ENCODE results near the gene B4GALNT1. TPM values are rescaled to one million over a fixed set of nuclear protein-coding genes. Genes with fewer than 3 reads are reported as not detected.
"Not testable (repeated sequence)": the region's sequence is repeated elsewhere in the genome, so short reads cannot be mapped to it uniquely, and the experiment has no call there.

Gene B4GALNT1
- total RNA-seq, 1 donor from 2014 or later, result 11.1 TPM

DNA sequence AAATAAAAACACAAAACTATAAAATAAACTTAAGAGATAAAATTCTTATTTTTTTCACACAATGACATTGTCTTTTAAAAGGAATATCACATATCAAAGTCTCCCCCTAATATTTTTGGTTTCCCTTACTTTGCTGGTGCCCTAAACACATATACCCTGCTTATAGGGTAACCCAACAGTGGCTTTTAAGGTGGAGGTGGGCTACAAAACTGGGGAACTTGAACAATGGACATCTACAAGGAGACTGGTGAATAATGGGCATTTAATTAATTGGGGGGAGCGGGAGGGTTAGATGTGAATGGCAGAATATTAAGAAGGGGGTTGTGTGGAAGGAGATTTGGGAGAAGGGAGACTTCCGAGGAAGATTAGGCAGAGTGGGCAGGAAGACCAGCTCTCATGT lies 9.6 kb downstream of the B4GALNT1 start:
- intact Hi-C loops (cut with DNase I), result no loop called here
- peak; percentile 10 for DNase-seq (ENCODE audit: low spot score)

DNA sequence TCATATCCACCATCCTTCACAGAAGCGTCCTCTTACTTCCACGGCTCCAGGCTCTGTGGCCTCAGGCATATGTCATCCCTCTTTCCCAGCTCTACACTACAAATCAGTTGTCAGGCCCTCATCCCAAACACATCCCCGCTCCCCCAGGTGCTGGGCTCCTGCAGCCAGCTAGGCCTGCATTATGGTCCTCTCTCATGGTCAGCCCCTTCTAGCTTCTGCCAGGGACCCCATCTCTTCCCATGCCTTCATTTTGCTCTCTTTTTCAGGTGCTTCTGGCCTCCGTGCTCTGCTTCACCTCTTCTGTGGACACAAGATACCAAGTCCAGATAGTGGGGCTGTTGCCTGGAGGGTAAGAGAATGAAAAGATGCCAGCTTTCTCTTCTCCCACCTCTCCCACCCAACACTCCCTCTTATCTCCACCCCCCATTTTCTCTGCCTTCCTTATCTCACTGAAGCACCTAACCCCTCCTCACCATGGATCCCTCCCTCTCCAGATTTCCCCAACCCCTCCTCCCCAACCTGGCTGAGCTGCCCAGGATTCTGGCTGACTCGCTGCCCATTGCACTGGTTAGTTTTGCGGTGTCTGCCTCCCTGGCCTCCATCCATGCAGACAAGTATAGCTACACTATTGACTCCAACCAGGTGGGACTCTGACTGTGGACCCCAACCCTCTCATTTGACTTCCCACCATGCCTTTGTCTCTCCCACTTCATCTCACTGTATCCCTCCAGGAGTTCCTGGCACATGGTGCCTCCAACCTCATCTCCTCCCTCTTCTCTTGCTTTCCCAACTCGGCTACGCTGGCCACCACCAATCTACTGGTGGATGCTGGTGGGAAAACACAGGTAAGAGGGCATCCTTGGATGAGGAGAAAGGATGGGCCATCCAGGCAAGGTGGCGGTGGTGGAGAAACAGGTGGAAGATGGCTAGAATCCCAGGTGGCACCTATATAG lies 10.4 kb downstream of the B4GALNT1 start:
- intact Hi-C loops (cut with DNase I), result loop anchor here (1.0 kb wide), 1 partner anchor 39 kb away; no protein-coding TSS in a partner anchor
- DNase-seq (ENCODE audit: low spot score), result peak; percentile 44

DNA sequence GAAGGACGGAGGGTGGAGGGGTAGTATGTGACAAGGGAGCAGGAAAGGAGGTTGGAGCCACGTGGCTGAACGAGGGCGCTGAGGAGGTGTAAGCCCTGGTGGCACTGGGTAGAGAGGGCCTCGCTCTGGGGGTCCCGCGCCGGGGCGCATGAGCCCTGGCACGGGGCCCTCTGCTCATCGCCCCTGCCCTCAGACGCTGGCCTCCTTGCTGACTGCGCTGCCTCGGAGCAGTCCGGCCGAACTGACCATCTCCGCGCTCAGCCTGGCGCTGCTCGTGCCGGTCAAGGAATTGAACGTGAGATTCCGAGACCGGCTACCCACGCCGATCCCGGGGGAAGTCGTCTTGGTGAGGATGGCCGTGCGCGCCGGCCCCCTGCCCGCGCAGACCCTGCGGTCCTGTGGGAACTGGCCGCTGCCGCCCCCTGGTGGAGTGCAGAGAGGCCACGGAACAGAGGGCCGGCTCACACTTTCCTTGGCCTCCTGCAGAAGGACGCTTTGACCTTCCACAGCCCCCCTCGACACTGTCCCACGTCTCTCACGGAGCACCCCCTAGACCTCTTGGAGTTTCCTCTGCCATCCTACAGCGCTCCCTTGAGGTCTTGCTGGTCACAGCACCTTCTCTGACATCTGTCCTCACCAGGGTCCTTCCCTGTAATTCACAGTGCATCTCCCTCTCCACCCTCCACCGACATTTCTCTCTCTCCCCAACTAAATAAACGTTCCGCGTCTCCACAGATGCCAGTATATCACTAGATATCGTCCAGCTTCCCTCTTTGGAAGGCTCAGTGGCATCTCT lies 11.3 kb downstream of the B4GALNT1 start:
- DNase-seq (ENCODE audit: low spot score), result peak; percentile 81
- intact Hi-C loops (cut with DNase I), result loop anchor here (1.0 kb wide), 1 partner anchor 38 kb away; no protein-coding TSS in a partner anchor

DNA sequence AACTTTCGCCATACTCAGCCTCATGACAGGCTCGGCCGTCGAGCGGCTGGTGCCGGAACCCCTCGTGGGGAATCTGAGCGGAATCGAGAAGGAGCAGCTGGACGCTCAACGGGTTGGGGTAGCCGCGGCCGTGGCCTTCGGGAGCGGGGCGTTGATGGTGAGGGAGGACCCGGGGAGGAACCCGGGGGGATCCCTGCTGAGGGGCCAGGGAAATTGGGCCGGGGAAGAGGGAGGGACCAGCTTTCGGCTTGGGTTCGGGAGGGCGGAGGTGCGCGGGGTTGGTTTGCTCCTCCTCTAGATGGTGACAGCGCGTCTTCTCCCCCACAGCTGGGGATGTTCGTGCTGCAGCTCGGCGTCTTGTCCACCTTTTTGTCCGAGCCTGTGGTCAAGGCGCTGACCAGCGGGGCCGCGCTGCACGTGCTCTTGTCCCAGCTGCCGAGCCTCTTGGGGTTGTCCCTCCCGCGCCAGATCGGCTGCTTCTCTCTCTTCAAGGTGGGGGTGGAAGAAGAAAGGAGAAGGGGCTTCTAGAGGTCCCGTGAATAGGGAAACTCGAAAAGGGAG lies 12.0 kb downstream of the B4GALNT1 start:
- intact Hi-C loops (cut with DNase I), result no loop called here
- DNase-seq (ENCODE audit: low spot score), result peak; percentile 73

DNA sequence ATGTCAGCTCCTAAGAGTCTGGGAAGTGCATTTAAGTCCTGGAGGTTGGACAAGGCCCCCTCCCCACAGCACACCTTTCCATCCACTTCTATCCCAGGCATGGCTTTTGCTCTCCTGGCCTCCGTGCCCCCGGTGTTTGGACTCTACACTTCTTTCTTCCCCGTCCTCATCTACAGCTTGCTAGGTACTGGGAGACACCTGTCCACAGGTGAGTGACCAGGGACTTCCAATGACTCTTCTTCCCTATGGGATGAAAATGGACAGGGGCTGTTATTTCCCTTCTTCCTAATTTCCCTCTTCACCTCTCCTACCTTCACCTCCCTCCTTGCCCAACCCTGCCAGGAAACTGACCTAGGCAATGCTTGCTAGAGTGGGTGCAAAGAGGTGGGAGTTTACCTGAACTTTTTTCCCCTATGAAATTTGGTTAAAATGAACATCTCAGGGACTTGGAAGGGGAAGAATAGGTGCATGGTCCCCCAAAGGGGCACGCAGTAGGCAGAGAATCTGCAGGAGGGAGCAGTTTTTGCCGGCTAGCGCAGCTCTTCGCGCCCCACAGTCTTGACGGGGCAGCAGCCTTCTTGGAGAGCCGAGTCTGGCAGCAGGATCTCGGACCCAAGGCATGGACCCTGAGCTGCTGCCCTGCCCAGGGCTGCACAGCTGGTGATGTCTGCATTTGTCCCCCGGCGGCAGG lies 12.6 kb downstream of the B4GALNT1 start:
- peak; percentile 19 for DNase-seq (ENCODE audit: low spot score)
- intact Hi-C loops (cut with DNase I), result no loop called here

DNA sequence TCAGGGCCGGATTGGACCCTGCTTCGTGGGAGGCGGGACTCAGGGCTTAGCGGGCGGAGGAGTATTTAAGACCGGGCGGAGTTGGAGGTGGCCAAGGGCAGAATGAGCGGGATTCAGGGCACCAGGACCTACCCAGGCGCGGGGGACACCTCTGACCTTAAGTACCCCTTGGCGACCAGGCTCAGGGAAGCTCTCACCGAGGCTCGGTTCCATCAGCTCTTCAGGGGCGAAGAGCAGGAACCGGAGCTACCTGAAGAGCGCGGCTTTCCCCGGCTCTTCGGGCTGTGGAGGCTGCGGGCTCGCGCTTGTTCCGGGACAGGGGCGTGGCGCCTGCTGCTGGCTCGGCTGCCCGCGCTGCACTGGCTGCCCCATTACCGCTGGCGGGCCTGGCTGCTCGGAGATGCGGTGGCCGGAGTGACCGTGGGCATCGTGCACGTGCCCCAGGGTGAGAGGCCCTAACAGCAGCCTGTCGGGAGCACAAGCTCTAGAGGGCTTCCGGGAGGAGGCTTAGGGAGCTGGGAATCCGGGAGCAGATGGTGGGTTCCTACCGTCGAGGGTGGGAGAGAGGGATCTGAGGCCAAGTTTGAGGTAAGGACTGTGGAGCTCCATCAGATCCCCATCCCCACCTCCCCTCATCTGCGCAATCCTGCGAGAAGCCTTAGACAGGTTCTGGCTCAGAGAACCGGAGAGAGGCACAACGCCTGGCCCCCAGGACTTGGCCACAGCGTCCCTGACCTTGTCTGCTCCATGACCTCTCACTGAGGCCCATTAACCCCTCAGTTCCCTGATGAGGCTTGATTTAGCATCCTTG lies 13.4 kb downstream of the B4GALNT1 start:
- intact Hi-C loops (cut with DNase I), result no loop called here
- DNase-seq (ENCODE audit: low spot score), result peak; percentile 49

DNA sequence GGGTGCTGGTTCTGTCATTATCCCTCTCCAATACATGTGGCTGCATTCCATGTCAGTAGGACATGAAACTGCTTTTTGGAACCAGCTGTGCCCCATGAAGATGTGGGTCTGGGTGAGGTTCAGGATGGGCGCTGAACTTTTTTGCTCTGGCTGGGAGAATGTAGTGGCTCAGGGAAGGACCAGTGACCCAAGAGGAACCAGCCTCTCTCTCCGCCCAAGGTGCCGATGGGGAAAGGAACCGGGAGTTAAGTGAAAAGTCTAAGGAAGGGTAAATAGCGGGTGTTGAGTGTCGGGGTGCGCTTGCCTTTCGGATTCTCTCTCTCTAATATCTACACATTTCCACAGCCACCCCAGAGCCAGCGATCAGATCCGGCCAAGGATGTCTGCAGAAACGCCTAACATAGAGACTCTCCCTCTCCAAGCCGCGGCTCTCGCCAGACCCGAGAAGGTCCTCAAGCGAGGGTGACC lies 14.0 kb downstream of the B4GALNT1 start:
- peak; percentile 74 for DNase-seq (ENCODE audit: low spot score)
- intact Hi-C loops (cut with DNase I), result no loop called here

DNA sequence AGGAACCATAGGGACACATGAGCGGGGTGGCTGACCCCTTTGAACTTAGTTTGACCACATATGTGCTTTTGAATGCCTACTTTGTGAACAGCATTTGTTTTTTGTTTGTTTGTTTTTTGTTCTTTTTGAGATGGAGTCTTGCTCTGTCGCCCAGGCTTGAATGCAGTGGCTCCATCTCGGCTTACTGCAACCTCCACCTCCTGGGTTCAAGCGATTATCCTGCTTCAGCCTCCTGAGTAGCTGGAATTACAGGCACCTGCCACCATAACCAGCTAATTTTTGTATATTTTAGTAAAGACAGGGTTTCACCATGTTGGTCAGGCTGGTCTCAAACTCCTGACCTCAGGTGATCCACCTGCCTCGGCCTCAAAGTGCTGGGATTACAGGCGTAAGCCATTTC lies 14.6 kb downstream of the B4GALNT1 start:
- peak; percentile 22 for DNase-seq (ENCODE audit: low spot score)
- intact Hi-C loops (cut with DNase I), result not testable (repeated sequence)

DNA sequence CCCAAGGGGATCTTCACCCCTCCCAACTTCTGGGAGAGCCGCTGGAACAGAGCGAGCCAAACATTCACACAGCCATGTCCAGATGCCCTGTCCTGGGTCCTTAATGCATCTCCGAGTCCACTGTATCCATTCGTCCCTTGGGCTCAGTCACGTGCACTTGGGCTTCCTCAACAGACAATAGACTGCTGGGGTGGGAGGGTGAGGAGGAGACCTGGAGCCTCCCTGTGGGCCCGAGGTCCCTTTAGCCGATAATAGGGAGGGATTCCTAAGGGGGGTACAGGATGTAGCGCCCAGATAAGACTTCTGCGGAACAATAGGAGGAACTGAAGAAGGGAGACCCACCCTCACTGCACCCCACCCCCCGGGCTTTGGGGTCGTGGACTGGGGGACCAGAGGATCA lies 15.1 kb downstream of the B4GALNT1 start:
- DNase-seq (ENCODE audit: low spot score), result peak; percentile 75
- intact Hi-C loops (cut with DNase I), result no loop called here

DNA sequence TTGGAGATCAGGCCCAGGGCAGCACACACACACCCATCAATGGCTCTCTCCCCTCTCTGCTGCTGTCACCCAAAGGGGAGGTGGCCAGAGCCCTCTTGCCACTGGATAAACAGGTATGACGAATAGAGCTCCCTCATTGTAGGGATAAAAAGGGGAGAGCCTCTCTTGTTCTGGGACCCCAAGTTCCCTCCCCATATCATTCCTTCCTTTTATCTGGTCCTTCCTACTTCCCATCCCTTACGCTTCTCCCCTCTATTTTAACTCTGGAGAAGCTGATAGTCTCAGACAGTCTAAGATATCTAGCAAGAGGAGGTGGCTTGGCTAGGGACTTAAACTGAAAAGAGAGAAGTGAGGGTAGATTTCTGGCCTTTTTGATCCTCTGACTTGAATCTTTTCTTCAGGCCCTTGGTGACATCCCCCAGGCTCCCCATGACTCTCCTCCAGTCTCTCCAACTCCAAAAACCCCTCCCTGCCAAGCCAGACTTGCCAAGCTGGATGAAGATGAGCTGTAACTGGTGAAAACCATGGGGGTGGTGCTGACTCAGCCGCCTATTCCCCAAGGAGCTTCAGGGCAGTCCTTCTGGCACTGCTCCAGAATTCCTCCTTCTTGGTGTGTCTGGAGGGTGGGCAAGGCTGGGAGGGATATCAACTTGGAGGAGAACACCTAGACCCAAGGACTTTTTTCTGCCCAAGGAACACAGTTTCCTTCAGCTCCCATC lies 16.5 kb downstream of the B4GALNT1 start:
- DNase-seq (ENCODE audit: low spot score), result peak; percentile 54
- intact Hi-C loops (cut with DNase I), result no loop called here

DNA sequence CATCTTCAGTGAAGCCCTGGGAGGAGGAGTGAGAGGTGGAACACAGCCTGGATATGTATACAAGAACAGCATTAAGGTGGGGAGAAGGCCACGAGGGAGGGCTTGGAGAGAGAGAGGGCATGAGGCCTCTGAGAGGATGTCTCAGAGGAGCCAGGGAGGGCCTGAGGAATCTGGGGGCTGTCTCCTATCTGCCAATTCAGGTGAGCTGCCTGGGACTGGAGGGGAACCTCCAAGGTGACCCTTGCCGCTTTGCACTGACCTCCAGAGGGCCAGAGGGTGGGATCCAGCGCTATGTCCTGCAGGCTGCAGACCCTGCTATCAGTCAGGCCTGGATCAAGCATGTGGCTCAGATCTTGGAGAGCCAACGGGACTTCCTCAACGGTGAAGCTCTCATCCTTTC lies 17.4 kb downstream of the B4GALNT1 start:
- intact Hi-C loops (cut with DNase I), result no loop called here
- peak; percentile 53 for DNase-seq (ENCODE audit: low spot score)

DNA sequence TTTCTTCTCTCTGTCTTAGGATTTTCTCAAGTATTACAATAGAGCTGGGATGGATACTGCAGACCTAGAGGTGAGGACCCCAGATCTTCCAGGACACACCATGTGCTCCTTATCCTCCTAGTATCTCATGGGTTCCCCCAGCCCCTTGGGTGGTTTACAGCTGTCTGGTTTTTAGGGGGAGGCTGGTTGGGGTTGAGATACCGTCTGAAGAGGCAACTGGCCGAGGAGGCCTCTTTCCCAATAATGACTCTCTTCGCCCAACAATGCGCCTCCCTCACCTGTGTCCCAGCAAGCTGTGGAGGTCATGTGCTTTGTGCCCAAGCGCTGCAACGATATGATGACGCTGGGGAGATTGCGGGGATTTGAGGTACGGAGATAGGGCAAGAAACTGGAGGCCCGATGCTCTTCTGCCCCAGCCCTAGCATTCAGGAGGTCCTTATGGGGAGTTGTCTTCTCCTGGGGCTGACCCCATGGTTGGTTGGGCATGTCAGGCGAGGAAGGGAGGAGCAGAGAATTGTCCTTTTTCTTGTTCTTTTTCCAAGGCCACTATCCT lies 18.0 kb downstream of the B4GALNT1 start:
- DNase-seq (ENCODE audit: low spot score), result peak; percentile 64
- intact Hi-C loops (cut with DNase I), result no loop called here

DNA sequence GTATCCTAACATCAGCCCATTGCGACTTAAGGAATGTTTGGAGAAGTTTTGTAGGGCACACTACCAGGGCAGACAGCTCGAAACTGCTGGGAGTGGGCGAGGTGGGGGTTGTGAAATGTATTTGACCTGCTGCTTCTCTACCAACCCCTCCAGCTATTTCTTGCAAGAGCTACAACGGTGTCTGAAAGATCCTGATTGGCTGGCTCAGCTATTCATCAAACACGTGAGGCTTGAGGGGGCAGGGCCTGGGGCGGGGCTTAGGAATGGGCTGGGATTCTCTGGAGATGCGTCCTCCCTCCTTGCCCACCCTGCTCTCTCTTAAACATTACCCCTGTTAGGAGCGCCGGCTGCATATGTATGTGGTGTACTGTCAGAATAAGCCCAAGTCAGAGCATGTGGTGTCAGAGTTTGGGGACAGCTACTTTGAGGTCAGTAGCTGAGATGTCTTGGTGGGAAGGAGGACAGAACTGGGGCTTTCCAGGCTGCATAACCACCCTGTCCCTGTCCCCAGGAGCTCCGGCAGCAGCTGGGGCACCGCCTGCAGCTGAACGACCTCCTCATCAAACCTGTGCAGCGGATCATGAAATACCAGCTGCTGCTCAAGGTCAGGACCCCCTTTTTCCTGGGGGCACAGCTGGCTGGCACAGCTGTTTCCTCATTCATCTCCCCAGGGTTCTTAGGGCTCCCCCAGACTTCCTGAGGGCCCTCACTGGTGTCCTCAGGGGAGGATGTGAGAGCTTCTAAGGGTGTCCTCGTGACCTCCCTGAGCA lies 18.6 kb downstream of the B4GALNT1 start:
- DNase-seq (ENCODE audit: low spot score), result peak; percentile 53
- intact Hi-C loops (cut with DNase I), result no loop called here

DNA sequence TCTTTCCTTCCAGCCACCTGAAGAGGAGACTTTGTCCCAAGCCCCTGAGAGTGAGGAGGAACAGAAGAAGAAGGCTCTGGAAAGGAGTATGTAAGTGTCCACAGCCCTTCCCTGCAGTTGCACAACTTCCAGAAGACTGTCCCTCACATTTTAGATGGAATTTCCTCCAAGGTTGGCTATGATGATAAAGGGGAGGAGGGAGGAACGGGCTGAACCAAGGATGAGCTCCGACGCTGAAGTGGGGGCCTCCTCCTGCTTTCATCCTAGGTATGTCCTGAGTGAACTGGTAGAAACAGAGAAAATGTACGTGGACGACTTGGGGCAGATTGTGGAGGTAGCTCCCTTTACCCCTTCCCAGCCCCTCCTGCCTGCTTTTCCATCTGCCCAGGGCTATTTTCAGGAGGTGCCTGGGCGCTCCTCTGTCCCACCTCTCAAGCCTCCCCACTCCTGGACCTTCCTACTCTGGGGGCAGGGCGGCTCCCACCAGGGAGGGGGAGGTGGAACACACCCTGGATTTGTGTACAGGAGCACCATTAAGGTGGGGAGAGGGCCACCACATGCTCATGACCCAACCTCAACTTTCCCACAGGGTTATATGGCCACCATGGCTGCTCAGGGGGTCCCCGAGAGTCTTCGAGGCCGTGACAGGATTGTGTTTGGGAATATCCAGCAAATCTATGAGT lies 19.4 kb downstream of the B4GALNT1 start:
- DNase-seq (ENCODE audit: low spot score), result peak; percentile 54
- intact Hi-C loops (cut with DNase I), result no loop called here

DNA sequence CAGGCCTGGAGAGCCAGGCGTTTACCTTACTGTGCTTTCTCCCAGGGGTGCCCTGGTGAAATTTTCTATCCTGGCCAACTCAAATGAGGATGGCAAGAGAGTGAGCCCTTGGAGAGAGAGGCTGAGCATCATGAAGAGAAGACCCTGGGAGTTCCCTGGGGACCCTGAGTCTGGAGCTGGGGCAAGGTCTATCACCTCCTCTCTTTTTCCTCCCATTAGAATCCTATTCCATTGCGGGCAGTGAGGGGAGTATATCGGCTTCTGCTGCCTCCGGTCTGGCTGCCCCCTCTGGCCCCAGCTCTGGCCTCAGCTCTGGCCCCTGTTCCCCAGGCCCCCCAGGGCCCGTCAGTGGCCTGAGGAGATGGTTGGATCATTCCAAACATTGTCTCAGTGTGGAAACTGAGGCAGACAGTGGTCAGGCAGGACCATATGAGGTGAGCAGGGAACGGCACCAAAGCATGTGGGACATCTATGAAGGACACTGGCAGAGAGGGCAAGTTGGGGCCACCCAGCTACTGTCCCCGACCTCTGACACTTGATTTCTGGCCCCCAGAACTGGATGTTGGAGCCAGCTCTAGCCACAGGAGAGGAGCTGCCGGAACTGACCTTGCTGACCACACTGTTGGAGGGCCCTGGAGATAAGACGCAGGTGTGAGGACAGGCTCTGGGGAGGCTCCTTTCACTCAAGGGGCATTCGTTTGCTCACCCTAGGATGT lies 20.1 kb downstream of the B4GALNT1 start:
- DNase-seq (ENCODE audit: low spot score), result peak; percentile 54
- intact Hi-C loops (cut with DNase I), result no loop called here
